PFSK-1 (cell line): Measurements from ENCODE around the gene SEC24D.

Experiments used
- FOXP2 ChIP-seq: optimal IDR thresholded peaks from 2 replicates; pipeline ENCODE3; 2011; ENCODE audit warnings: borderline replicate concordance, control low read depth, inconsistent platforms; ENCODE audit not compliant: insufficient read depth; ENCODE audit errors: extremely low read length, extremely low read depth
- POLR2AphosphoS5 ChIP-seq: IDR thresholded peaks from 2 replicates; pipeline ENCODE4 v1.6.1; 2012; ENCODE audit warnings: low read depth, mild to moderate bottlenecking, control low read depth, low read length, moderate library complexity
- SIN3A ChIP-seq: IDR thresholded peaks from 2 replicates; pipeline ENCODE4 v1.6.1; 2012; ENCODE audit warnings: mild to moderate bottlenecking, low read length, moderate library complexity, borderline replicate concordance; ENCODE audit not compliant: insufficient read depth
- TAF1 ChIP-seq: IDR thresholded peaks from 2 replicates; pipeline ENCODE4 v1.6.1; 2012; ENCODE audit warnings: low read length, control low read depth, borderline replicate concordance; ENCODE audit not compliant: insufficient read depth
- TF ChIP-seq, protein P1 (sequence below), 2 experiments: IDR thresholded peaks; 2 replicates each; pipeline versions ENCODE4 v1.6.1 to v1.8.0; 2011 to 2012; ENCODE audit warnings: low read depth in 2 of 2, low read length in 2 of 2, control low read depth in 1 of 2, inconsistent platforms in 1 of 2, mild to moderate bottlenecking in 1 of 2, moderate library complexity in 1 of 2; ENCODE audit not compliant: insufficient read depth in 1 of 2

Gene SEC24D

GRCh38 chr4:118712872-118713271 lies 123.1 kb downstream of the SEC24D start:
- no peak for TF ChIP-seq TAF1
- no peak for TF ChIP-seq SIN3A
- no peak for TF ChIP-seq POLR2AphosphoS5
- TF ChIP-seq, protein P1, sequence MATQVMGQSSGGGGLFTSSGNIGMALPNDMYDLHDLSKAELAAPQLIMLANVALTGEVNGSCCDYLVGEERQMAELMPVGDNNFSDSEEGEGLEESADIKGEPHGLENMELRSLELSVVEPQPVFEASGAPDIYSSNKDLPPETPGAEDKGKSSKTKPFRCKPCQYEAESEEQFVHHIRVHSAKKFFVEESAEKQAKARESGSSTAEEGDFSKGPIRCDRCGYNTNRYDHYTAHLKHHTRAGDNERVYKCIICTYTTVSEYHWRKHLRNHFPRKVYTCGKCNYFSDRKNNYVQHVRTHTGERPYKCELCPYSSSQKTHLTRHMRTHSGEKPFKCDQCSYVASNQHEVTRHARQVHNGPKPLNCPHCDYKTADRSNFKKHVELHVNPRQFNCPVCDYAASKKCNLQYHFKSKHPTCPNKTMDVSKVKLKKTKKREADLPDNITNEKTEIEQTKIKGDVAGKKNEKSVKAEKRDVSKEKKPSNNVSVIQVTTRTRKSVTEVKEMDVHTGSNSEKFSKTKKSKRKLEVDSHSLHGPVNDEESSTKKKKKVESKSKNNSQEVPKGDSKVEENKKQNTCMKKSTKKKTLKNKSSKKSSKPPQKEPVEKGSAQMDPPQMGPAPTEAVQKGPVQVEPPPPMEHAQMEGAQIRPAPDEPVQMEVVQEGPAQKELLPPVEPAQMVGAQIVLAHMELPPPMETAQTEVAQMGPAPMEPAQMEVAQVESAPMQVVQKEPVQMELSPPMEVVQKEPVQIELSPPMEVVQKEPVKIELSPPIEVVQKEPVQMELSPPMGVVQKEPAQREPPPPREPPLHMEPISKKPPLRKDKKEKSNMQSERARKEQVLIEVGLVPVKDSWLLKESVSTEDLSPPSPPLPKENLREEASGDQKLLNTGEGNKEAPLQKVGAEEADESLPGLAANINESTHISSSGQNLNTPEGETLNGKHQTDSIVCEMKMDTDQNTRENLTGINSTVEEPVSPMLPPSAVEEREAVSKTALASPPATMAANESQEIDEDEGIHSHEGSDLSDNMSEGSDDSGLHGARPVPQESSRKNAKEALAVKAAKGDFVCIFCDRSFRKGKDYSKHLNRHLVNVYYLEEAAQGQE (IDR thresholded peaks at IDR 0.05; ENCODE audit: insufficient read depth in 1 of 2, low read depth in 2 of 2, low read length in 2 of 2), result no peak
- no peak for TF ChIP-seq FOXP2

GRCh38 chr4:118711052-118711451 lies 124.9 kb downstream of the SEC24D start:
- TF ChIP-seq, protein P1 (IDR thresholded peaks at IDR 0.05; ENCODE audit: insufficient read depth in 1 of 2, low read depth in 2 of 2, low read length in 2 of 2), result no peak

- TF ChIP-seq TAF1 (no peak), SIN3A (no peak), POLR2AphosphoS5 (no peak), FOXP2 (no peak)
- TF ChIP-seq, protein P1 (IDR thresholded peaks at IDR 0.05; ENCODE audit: insufficient read depth in 1 of 2, low read depth in 2 of 2, low read length in 2 of 2), result no peak
Measured at GRCh38 chr4:118703118-118703517, 132.8 kb downstream of the SEC24D start.

- no peak for TF ChIP-seq FOXP2
- peak; percentile 60; the same call in 1 of the 2 replicates for TF ChIP-seq SIN3A
- TF ChIP-seq, protein P1 (IDR thresholded peaks at IDR 0.05; ENCODE audit: insufficient read depth in 1 of 2, low read depth in 2 of 2, low read length in 2 of 2), result no peak
- peak; percentile 68; the same call in 1 of the 2 replicates for TF ChIP-seq TAF1
- TF ChIP-seq POLR2AphosphoS5, result peak; percentile 95
Measured at GRCh38 chr4:118684873-118685811, 150.8 kb downstream of the SEC24D start, which contains the start of gene METTL14. TSS of gene METTL14 (plus strand) at chr4:118685392. CDS start at chr4:118685535, 143 bp downstream.
